Endothelial cell of umbilical vein (primary cell): ENCODE data around the gene SLC16A11. TPM values are rescaled to one million over a fixed set of nuclear protein-coding genes. Genes with fewer than 3 reads are reported as not detected.
A peak's percentile ranks its signal among the peaks of the same experiment; 100 is the strongest.
"Not testable (repeated sequence)": the region's sequence is repeated elsewhere in the genome, so short reads cannot be mapped to it uniquely, and the experiment has no call there.

Experiments
- Bru-seq: library from RNA; stranded (reverse); fragments of 400-500 nt; gene quantifications from one replicate; lab custom pipeline; 2021; lab: Mats Ljungman, UMichigan
- BruChase-seq, 2 experiments: library from RNA; stranded (reverse); fragments of 400-500 nt; gene quantifications; one replicate each; lab custom pipeline; 2021; lab: Mats Ljungman, UMichigan
- BruUV-seq: library from RNA; stranded (reverse); fragments of 400-500 nt; replicated peaks from 2 replicates; lab custom pipeline; 2021; lab: Mats Ljungman, UMichigan
- CTCF ChIA-PET: fragments of 300-600, 350-600 bp; sonication (Branson Sonifier 250); formaldehyde crosslinking; loops from one replicate; lab custom pipeline; 2021; ENCODE audit warnings: antibody characterized with exemption, inconsistent platforms; lab: Charles Lee
- POLR2A ChIA-PET: fragments of 300-600, 350-600 bp; sonication (Branson Sonifier 250); formaldehyde crosslinking; loops from one replicate; lab custom pipeline; 2021; ENCODE audit warnings: antibody characterized with exemption, inconsistent platforms; lab: Charles Lee
- DNase-seq: peaks from one replicate; pipeline ENCODE4 v3.0.0-alpha.2; 2011; ENCODE audit warnings: low read depth, low spot score
- FAIRE-seq: peaks from 2 replicates; lab custom pipeline; 2011; peaks lifted over from hg19 to GRCh38; lab: Jason Lieb, UNC
- H2AFZ ChIP-seq: 2 replicates; pipeline ENCODE4 v1.6.0; 2012; ENCODE audit warnings: low read depth, low read length, control low read depth, inconsistent platforms
- H3K27ac ChIP-seq: 2 replicates; pipeline ENCODE4 v1.5.1; 2011; ENCODE audit warnings: low read depth, mild to moderate bottlenecking, control low read depth, low read length, moderate library complexity; ENCODE audit not compliant: insufficient read depth
- H3K27me3 ChIP-seq, 2 experiments: 2 replicates each; pipeline versions ENCODE4 v1.6.0 to v1.6.1; 2011; ENCODE audit warnings: low read length in 2 of 2, mixed read lengths in 1 of 2; ENCODE audit not compliant: control insufficient read depth in 2 of 2, insufficient read depth in 2 of 2
- H3K36me3 ChIP-seq, 2 experiments: 2 replicates in 1 of 2; 3 replicates in 1 of 2; pipeline ENCODE4 v1.5.1; 2011; ENCODE audit warnings: low read length in 2 of 2, mild to moderate bottlenecking in 1 of 2, moderate library complexity in 1 of 2; ENCODE audit not compliant: control insufficient read depth in 2 of 2, insufficient read depth in 2 of 2; ENCODE audit errors: extremely low read depth in 1 of 2
- H3K4me1 ChIP-seq: 3 replicates; pipeline ENCODE4 v1.5.1; 2011; ENCODE audit warnings: mild to moderate bottlenecking, low read length; ENCODE audit not compliant: control insufficient read depth, insufficient read depth; ENCODE audit errors: extremely low read depth
- H3K4me2 ChIP-seq: 2 replicates; pipeline ENCODE4 v1.6.1; 2011; ENCODE audit warnings: low read length, control low read depth, mixed read lengths; ENCODE audit not compliant: insufficient read depth
- H3K4me3 ChIP-seq, 3 experiments: fragments of 200-600 bp in 1 of 3; sonication (generic), shearing (Covaris generic) in 1 of 3; replicated peaks in 1 of 3; 2 replicates each; pipeline ENCODE4 v1.5.1; 2011 to 2016; ENCODE audit warnings: control low read depth in 3 of 3, low read length in 3 of 3, mild to moderate bottlenecking in 2 of 3, inconsistent platforms in 1 of 3, low read depth in 1 of 3, moderate library complexity in 1 of 3; ENCODE audit not compliant: insufficient read depth in 1 of 3
- H3K79me2 ChIP-seq: 2 replicates; pipeline ENCODE4 v1.6.0; 2012; ENCODE audit warnings: low read length, inconsistent platforms; ENCODE audit not compliant: control insufficient read depth, insufficient read depth
- H3K9ac ChIP-seq: replicated peaks from 2 replicates; pipeline ENCODE3; 2011; ENCODE audit warnings: low read length, control low read depth; ENCODE audit not compliant: insufficient read depth; ENCODE audit errors: extremely low read depth
- H3K9me1 ChIP-seq: replicated peaks from 3 replicates; pipeline ENCODE4 v1.6.0; 2011; ENCODE audit warnings: mild to moderate bottlenecking, low read length; ENCODE audit not compliant: control insufficient read depth, insufficient read depth; ENCODE audit errors: extremely low read depth
- H3K9me3 ChIP-seq: replicated peaks from 2 replicates; pipeline ENCODE4 v1.5.1; 2012; ENCODE audit warnings: low read length, inconsistent platforms; ENCODE audit not compliant: control insufficient read depth, insufficient read depth
- H4K20me1 ChIP-seq: replicated peaks from 2 replicates; pipeline ENCODE3; 2011; ENCODE audit warnings: mild to moderate bottlenecking, low read length; ENCODE audit not compliant: control insufficient read depth, insufficient read depth; ENCODE audit errors: extremely low read depth
- GATA2 ChIP-seq: IDR thresholded peaks from 2 replicates; pipeline ENCODE4 v1.7.0; 2011; ENCODE audit warnings: low read depth, mild to moderate bottlenecking, moderate library complexity, mixed read lengths, low read length; ENCODE audit not compliant: insufficient read length, insufficient read depth
- POLR2AphosphoS5 ChIP-seq: IDR thresholded peaks from 2 replicates; pipeline ENCODE4 v1.6.1; 2012; ENCODE audit warnings: low read depth, mild to moderate bottlenecking, control low read depth, low read length, moderate library complexity; ENCODE audit not compliant: insufficient read depth
- dilution Hi-C: fragments of 300-500 bp; cut with MboI; formaldehyde crosslinking; loops from one replicate; pipeline ENCODE4 v1.15.0; 2019; ENCODE audit warnings: low sequenced_read_pairs; ENCODE audit not compliant: extremely low pct_ligation_motif_present
- intact Hi-C: fragments of 100-400 bp; cut with micrococcal nuclease; formaldehyde crosslinking; loops from one replicate; pipeline ENCODE4 v1.10.0; 2022
- long read RNA-seq: library from polyadenylated mRNA; stranded (forward); transcript quantifications from one replicate; pipeline ENCODE4 v2.0.0, GENCODE V29; 2021
- polyA minus RNA-seq, 3 experiments: library from RNA; depleted of rRNA, polyadenylated mRNA; stranded (reverse); fragments of >200 nt; gene quantifications; 1 replicate in 1 of 3; 2 replicates in 2 of 3; pipeline ENCODE4 v1.2.3, GENCODE V29; 2011
- polyA plus RNA-seq, 4 experiments: library from polyadenylated mRNA; depleted of rRNA in 3 of 4; stranded (reverse) in 3 of 4; unstranded in 1 of 4; fragments of >200 nt; gene quantifications; 2 replicates each; pipeline versions ENCODE4 v1.2.1 to v1.2.3, GENCODE V29; 2011 to 2012; ENCODE audit warnings: missing spikeins in 1 of 4
- total RNA-seq: library from RNA; stranded (reverse); gene quantifications from 2 replicates; pipeline ENCODE4 v1.2.3, GENCODE V29; 2021

SLC16A11 gene
- total RNA-seq (0.53 and 0.95 TPM in 2 replicates), polyA plus RNA-seq (1.1 and 1.4 TPM in 2 replicates), polyA minus RNA-seq (not detected in 2 replicates), Bru-seq, nascent RNA (percentile 33 among the genes with signal in this experiment), BruChase-seq, experiment 1, labeled RNA remaining after a 6-hour chase (percentile 17 among the genes with signal in this experiment), BruChase-seq, experiment 2, labeled RNA remaining after a 2-hour chase (percentile 29 among the genes with signal in this experiment)
- 0.52 and 0.68 TPM in 2 replicates for polyA plus RNA-seq (2011; cell fraction: cytosol; rRNA removed)
- polyA plus RNA-seq (2011; cell fraction: nucleus; rRNA removed): 1.8 and 2.0 TPM in 2 replicates
- polyA plus RNA-seq (2012): 0.21 and 0.46 TPM in 2 replicates
- not detected for polyA minus RNA-seq (2011; cell fraction: cytosol; rRNA and poly(A)+ RNA removed)
- 1.2 TPM in 1 of 2 replicates, not detected in the other for polyA minus RNA-seq (2011; cell fraction: nucleus; rRNA and poly(A)+ RNA removed)
- long read RNA-seq, partial matches to known transcripts: 2 of 6 reads
- long read RNA-seq, other reads (novel, unspliced or antisense): 2 of 6 reads

- Histone ChIP-seq H2AFZ (peak within 1 kb of the TSS; percentile 92), H3K4me3 (peak within 1 kb of the TSS; percentile 21 to 35 (median 30)), H4K20me1 (no peaks in the 10 kb centered on the region), H3K4me2 (peak within 1 kb of the TSS; percentile 40), H3K9ac (peak within 1 kb of the TSS; percentile 73), H3K79me2 (no peaks in the 10 kb centered on the region), H3K36me3 (no peaks in the 10 kb centered on the region), H3K27me3 (no peaks in the 10 kb centered on the region), H3K4me1 (peaks cover 22% of the 10 kb centered on the region), H3K9me1 (no peaks in the 10 kb centered on the region), H3K27ac (peak within 1 kb of the TSS; percentile 54), H3K9me3 (no peaks in the 10 kb centered on the region)
- ChIA-PET POLR2A (no interaction called here), CTCF (interaction anchor here (0.6 to 3.7 kb wide), 9 partner anchors 90 to 546 kb away, joined by 3 to 91 read pairs (median 6); partner anchors contain the start of genes ASGR1 and SOX15)
- no TSS peak for BruUV-seq
- dilution Hi-C loops: no loop called here
- TF ChIP-seq POLR2AphosphoS5 (peak; percentile 42), GATA2 (no peak)
- peak; percentile 56 for FAIRE-seq
- intact Hi-C loops: loop anchor here (2.0 kb wide), 1 partner anchor 303 kb away; no protein-coding TSS in a partner anchor
- DNase-seq: peak; percentile 42
Observed at GRCh38 chr17:7043497-7044198, at the start of gene SLC16A11. SLC16A11 (minus strand) TSS chr17:7044092; CDS start chr17:7043513, 579 bp downstream.

- H3K27ac ChIP-seq, CTCF ChIA-PET, H3K4me2 ChIP-seq, H3K4me3 ChIP-seq, DNase-seq, H3K9ac ChIP-seq, H3K27me3 ChIP-seq, H3K79me2 ChIP-seq, BruUV-seq, POLR2A ChIA-PET, H3K9me1 ChIP-seq, H4K20me1 ChIP-seq, FAIRE-seq, intact Hi-C loops, H3K9me3 ChIP-seq, H3K36me3 ChIP-seq, dilution Hi-C loops, H2AFZ ChIP-seq: not testable (repeated sequence)
- H3K4me1 ChIP-seq: peaks cover 11% of the 10 kb centered on the region
Observed at GRCh38 chr17:7091311-7092005, 47.6 kb upstream of the SLC16A11 start.

GRCh38 chr17:7089570-7089969, 45.7 kb upstream of the SLC16A11 start:
- POLR2A ChIA-PET, H3K27me3 ChIP-seq: not testable (repeated sequence)

More at GRCh38 chr17:7089570-7089969, 45.7 kb upstream of the SLC16A11 start:
- H3K4me2 ChIP-seq, DNase-seq, H3K79me2 ChIP-seq, H3K9me1 ChIP-seq, intact Hi-C loops, dilution Hi-C loops, H3K4me1 ChIP-seq, H3K9me3 ChIP-seq, H3K9ac ChIP-seq, H4K20me1 ChIP-seq, H3K27ac ChIP-seq, H3K36me3 ChIP-seq, BruUV-seq, FAIRE-seq, H2AFZ ChIP-seq, H3K4me3 ChIP-seq: not testable (repeated sequence)
- CTCF ChIA-PET: interaction anchor here (1.0 to 1.4 kb wide), 2 partner anchors 11 to 16 kb away, joined by 3 read pairs; no protein-coding TSS in a partner anchor
